ENCODE measurements around the gene GPC6.

GPC6 gene

DNA sequence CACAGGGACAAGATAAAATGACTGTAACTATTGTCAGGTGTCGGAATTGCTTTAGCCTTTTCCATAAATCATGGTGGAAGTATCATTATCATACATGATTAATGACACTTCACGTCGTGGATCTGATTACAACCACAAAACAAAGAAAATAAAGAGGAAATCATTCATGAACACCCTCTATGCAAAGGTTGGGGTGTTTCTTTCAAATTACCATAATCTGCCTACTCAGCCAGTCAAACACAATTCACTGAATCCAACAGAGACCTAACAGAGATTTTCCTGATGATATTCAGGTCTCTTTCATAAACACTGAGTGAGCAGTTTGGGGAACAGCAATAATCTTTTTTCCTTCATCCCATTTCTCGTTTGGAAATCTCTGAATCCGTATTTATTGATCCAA, 627.3 kb downstream of the GPC6 start:
- TF ChIP-seq SPI1 (IDR thresholded peaks at IDR 0.05; ENCODE audit: borderline replicate concordance, low read depth) (no peak), GABPA (IDR thresholded peaks at IDR 0.05; ENCODE audit: low read depth) (no peak), POLR2AphosphoS5 (IDR thresholded peaks at IDR 0.05; ENCODE audit: low read depth) (no peak)
- TF ChIP-seq, protein P1, sequence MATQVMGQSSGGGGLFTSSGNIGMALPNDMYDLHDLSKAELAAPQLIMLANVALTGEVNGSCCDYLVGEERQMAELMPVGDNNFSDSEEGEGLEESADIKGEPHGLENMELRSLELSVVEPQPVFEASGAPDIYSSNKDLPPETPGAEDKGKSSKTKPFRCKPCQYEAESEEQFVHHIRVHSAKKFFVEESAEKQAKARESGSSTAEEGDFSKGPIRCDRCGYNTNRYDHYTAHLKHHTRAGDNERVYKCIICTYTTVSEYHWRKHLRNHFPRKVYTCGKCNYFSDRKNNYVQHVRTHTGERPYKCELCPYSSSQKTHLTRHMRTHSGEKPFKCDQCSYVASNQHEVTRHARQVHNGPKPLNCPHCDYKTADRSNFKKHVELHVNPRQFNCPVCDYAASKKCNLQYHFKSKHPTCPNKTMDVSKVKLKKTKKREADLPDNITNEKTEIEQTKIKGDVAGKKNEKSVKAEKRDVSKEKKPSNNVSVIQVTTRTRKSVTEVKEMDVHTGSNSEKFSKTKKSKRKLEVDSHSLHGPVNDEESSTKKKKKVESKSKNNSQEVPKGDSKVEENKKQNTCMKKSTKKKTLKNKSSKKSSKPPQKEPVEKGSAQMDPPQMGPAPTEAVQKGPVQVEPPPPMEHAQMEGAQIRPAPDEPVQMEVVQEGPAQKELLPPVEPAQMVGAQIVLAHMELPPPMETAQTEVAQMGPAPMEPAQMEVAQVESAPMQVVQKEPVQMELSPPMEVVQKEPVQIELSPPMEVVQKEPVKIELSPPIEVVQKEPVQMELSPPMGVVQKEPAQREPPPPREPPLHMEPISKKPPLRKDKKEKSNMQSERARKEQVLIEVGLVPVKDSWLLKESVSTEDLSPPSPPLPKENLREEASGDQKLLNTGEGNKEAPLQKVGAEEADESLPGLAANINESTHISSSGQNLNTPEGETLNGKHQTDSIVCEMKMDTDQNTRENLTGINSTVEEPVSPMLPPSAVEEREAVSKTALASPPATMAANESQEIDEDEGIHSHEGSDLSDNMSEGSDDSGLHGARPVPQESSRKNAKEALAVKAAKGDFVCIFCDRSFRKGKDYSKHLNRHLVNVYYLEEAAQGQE (IDR thresholded peaks at IDR 0.05; ENCODE audit: insufficient replicate concordance, low read depth) = no peak
- TF ChIP-seq, protein P2, sequence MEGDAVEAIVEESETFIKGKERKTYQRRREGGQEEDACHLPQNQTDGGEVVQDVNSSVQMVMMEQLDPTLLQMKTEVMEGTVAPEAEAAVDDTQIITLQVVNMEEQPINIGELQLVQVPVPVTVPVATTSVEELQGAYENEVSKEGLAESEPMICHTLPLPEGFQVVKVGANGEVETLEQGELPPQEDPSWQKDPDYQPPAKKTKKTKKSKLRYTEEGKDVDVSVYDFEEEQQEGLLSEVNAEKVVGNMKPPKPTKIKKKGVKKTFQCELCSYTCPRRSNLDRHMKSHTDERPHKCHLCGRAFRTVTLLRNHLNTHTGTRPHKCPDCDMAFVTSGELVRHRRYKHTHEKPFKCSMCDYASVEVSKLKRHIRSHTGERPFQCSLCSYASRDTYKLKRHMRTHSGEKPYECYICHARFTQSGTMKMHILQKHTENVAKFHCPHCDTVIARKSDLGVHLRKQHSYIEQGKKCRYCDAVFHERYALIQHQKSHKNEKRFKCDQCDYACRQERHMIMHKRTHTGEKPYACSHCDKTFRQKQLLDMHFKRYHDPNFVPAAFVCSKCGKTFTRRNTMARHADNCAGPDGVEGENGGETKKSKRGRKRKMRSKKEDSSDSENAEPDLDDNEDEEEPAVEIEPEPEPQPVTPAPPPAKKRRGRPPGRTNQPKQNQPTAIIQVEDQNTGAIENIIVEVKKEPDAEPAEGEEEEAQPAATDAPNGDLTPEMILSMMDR (IDR thresholded peaks at IDR 0.05; ENCODE audit: insufficient read depth, low read length) = no peak
- no peak overlapping the region for H3K27ac ChIP-seq (replicated peaks)
- H3K4me3 ChIP-seq (replicated peaks; ENCODE audit: insufficient read depth, low read length) = no peak overlapping the region
- no peak for DNase-seq (ENCODE audit: low read depth in 1 of 2, low spot score in 1 of 2)
- no peaks in the 10 kb centered on the region for H3K27me3 ChIP-seq (ENCODE audit: insufficient read depth, poor library complexity, severe bottlenecking)

DNA sequence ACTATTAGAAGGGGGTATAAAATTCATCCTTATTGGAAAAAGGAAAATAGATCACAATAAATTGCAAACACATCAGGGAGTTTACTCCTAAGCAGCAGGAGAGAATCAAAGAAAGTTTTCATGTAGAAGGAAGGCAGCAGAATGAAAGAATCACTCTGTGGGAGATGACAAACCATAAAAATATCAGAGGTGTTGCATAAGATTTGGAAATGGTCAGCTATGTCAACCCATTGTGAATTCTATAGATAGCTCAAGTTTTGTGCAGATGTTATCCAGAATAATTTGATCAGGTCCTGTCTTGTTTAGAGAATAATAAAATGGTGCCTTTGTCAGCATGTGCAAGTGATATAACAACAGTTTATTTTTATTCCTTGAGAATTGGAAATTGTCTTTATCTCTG, 630.5 kb downstream of the GPC6 start:
- H3K4me3 ChIP-seq (replicated peaks; ENCODE audit: insufficient read depth, low read length) = no peak overlapping the region
- no peak overlapping the region for H3K27ac ChIP-seq (replicated peaks)
- TF ChIP-seq SPI1 (IDR thresholded peaks at IDR 0.05; ENCODE audit: borderline replicate concordance, low read depth) = no peak
- no peak for TF ChIP-seq POLR2AphosphoS5 (IDR thresholded peaks at IDR 0.05; ENCODE audit: low read depth)
- TF ChIP-seq, protein P2 (IDR thresholded peaks at IDR 0.05; ENCODE audit: insufficient read depth, low read length) = no peak
- TF ChIP-seq, protein P1 (IDR thresholded peaks at IDR 0.05; ENCODE audit: insufficient replicate concordance, low read depth) = no peak
- no peak for TF ChIP-seq GABPA (IDR thresholded peaks at IDR 0.05; ENCODE audit: low read depth)
- no peaks in the 10 kb centered on the region for H3K27me3 ChIP-seq (ENCODE audit: insufficient read depth, poor library complexity, severe bottlenecking)
- no peak for DNase-seq (ENCODE audit: low read depth in 1 of 2, low spot score in 1 of 2)

DNA sequence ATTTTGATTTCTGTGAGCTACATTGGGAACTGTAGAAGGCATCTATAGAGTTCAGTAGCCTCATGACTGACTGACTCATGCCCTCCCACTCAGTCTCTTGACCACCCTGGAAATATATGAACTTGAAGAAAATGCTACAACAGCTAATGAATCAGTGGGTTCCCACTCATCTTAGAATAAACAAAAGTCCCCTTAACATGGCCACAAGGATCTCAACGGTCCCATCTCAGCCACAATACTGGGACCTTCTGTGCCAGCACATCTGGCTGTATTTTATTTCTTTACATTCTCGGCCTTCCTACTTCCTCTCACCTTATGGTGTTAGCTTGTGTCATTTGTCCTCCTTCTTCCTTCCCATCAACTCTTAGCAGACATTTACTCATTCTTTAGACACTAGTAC, 633.1 kb downstream of the GPC6 start:
- DNase-seq (ENCODE audit: low read depth in 1 of 2, low spot score in 1 of 2) = no peak
- Histone ChIP-seq H3K27ac (replicated peaks) (no peak overlapping the region), H3K27me3 (ENCODE audit: insufficient read depth, poor library complexity, severe bottlenecking) (no peaks in the 10 kb centered on the region), H3K4me3 (replicated peaks; ENCODE audit: insufficient read depth, low read length) (no peak overlapping the region)
- TF ChIP-seq SPI1 (IDR thresholded peaks at IDR 0.05; ENCODE audit: borderline replicate concordance, low read depth) = no peak
- no peak for TF ChIP-seq POLR2AphosphoS5 (IDR thresholded peaks at IDR 0.05; ENCODE audit: low read depth)
- TF ChIP-seq, protein P2 (IDR thresholded peaks at IDR 0.05; ENCODE audit: insufficient read depth, low read length) = no peak

DNA sequence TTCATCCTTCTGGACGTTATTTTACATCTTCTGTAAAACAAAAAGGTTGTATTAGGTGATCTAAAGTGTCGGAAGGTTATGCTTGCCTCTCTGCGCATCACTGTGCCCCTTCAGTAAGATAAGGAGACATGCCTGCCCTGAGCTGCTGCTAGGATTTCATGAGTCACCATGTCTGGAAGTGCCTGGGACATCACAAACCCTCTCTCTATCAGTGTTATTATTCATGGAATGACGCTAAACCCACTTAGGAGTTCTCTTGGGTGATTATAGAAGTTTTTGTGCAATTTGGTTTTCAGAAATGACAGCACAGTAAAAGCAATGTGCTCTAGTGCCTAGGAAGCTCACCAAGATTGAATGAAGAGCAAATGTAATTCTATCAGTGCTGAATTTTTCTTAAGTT, 635.2 kb downstream of the GPC6 start:
- H3K27me3 ChIP-seq (ENCODE audit: insufficient read depth, poor library complexity, severe bottlenecking) = no peaks in the 10 kb centered on the region
- no peak overlapping the region for H3K27ac ChIP-seq (replicated peaks)
- no peak for DNase-seq (ENCODE audit: low read depth in 1 of 2, low spot score in 1 of 2)
- TF ChIP-seq, protein P2 (IDR thresholded peaks at IDR 0.05; ENCODE audit: insufficient read depth, low read length) = no peak
- TF ChIP-seq GABPA (IDR thresholded peaks at IDR 0.05; ENCODE audit: low read depth) (no peak), POLR2AphosphoS5 (IDR thresholded peaks at IDR 0.05; ENCODE audit: low read depth) (no peak), SPI1 (IDR thresholded peaks at IDR 0.05; ENCODE audit: borderline replicate concordance, low read depth) (no peak)
- TF ChIP-seq, protein P1 (IDR thresholded peaks at IDR 0.05; ENCODE audit: insufficient replicate concordance, low read depth) = no peak
- no peak overlapping the region for H3K4me3 ChIP-seq (replicated peaks; ENCODE audit: insufficient read depth, low read length)

Data from HL-60 (cell line).